Measurements from ENCODE around the gene CAV3.
"Not testable (repeated sequence)": the region's sequence is repeated elsewhere in the genome, so short reads cannot be mapped to it uniquely, and the experiment has no call there.

CAV3 gene

DNA sequence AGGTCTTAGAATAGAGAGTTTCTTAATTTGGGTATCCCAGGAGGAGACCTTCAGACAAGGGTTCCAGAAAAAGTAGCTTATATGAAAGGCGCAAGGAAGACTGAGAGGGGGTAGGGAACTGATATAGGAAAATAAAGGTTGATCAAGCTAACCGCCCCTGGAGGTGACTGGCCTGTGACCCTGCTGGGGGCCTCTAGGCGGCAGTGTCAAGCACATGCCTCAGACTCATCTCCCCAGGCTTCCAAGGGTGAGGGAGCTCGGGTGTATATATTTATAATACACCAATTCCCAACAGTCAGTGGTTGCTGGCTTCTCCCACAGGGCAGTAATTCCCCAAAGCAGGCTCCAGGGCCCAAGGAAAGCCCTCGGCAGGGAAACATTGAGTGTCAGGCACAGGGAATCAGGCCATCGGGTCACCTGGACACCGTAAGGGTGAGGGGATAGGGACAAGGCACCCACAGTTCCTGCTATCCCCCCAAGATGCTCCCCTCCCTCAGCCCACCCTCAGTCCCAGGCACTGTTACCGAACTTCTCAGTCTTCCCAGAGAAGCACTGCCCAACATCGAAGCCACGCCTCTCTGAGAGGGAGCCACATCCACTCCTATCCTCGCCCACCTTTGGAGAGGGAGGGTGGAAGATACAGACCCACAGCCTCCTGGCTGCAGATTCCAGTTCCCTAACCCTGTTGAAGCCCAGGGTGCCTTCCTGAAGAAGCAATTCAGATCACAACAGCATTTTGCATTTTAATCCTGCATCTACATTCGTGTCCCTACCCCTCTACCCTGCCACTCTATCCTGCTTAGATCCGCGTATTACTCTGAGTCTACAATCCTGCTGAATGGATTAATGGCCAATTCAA is 19.5 kb upstream of the CAV3 start:
- Histone ChIP-seq H3K36me3 (ENCODE audit: control insufficient read depth in 1 of 2, insufficient read depth in 2 of 2, low read length in 2 of 2) (no peaks in the 10 kb centered on the region), H3K4me3 (ENCODE audit: low read depth in 1 of 2, low read length in 2 of 2) (no peak overlapping the region), H3K9ac (ENCODE audit: low read depth in 1 of 2, low read length in 2 of 2) (no peak overlapping the region), H3K9me3 (ENCODE audit: control insufficient read depth in 1 of 2, low read length in 2 of 2) (no peaks in the 10 kb centered on the region), H3K27ac (ENCODE audit: low read depth, low read length) (no peak overlapping the region), H3K27me3 (ENCODE audit: control insufficient read depth in 1 of 2, insufficient read depth in 2 of 2, low read length in 2 of 2) (no peaks in the 10 kb centered on the region), H3K4me1 (ENCODE audit: control insufficient read depth in 1 of 2, insufficient read depth in 2 of 2, low read length in 2 of 2) (no peaks in the 10 kb centered on the region)

GRCh38 chr3:8715757-8716156 is 17.8 kb upstream of the CAV3 start:
- H3K27ac ChIP-seq (ENCODE audit: low read depth, low read length); H3K9ac ChIP-seq (ENCODE audit: low read depth in 1 of 2, low read length in 2 of 2); H3K36me3 ChIP-seq (ENCODE audit: control insufficient read depth in 1 of 2, insufficient read depth in 2 of 2, low read length in 2 of 2); H3K4me1 ChIP-seq (ENCODE audit: control insufficient read depth in 1 of 2, insufficient read depth in 2 of 2, low read length in 2 of 2); H3K4me3 ChIP-seq (ENCODE audit: low read depth in 1 of 2, low read length in 2 of 2); H3K27me3 ChIP-seq (ENCODE audit: control insufficient read depth in 1 of 2, insufficient read depth in 2 of 2, low read length in 2 of 2); H3K9me3 ChIP-seq (ENCODE audit: control insufficient read depth in 1 of 2, low read length in 2 of 2): not testable (repeated sequence)

GRCh38 chr3:8722808-8723207 is 10.8 kb upstream of the CAV3 start:
- Histone ChIP-seq H3K9ac (ENCODE audit: low read depth in 1 of 2, low read length in 2 of 2) (no peak overlapping the region), H3K27ac (ENCODE audit: low read depth, low read length) (no peak overlapping the region), H3K9me3 (ENCODE audit: control insufficient read depth in 1 of 2, low read length in 2 of 2) (peaks cover 0 to 2% of the 10 kb centered on the region in 2 donors), H3K27me3 (ENCODE audit: control insufficient read depth in 1 of 2, insufficient read depth in 2 of 2, low read length in 2 of 2) (no peaks in the 10 kb centered on the region), H3K4me1 (ENCODE audit: control insufficient read depth in 1 of 2, insufficient read depth in 2 of 2, low read length in 2 of 2) (no peaks in the 10 kb centered on the region), H3K36me3 (ENCODE audit: control insufficient read depth in 1 of 2, insufficient read depth in 2 of 2, low read length in 2 of 2) (no peaks in the 10 kb centered on the region), H3K4me3 (ENCODE audit: low read depth in 1 of 2, low read length in 2 of 2) (no peak overlapping the region)

GRCh38 chr3:8723612-8724011 is 10.0 kb upstream of the CAV3 start:
- Histone ChIP-seq H3K9me3 (ENCODE audit: control insufficient read depth in 1 of 2, low read length in 2 of 2) (peaks cover 0 to 2% of the 10 kb centered on the region in 2 donors), H3K9ac (ENCODE audit: low read depth in 1 of 2, low read length in 2 of 2) (no peak overlapping the region), H3K4me1 (ENCODE audit: control insufficient read depth in 1 of 2, insufficient read depth in 2 of 2, low read length in 2 of 2) (no peaks in the 10 kb centered on the region), H3K36me3 (ENCODE audit: control insufficient read depth in 1 of 2, insufficient read depth in 2 of 2, low read length in 2 of 2) (no peaks in the 10 kb centered on the region), H3K27me3 (ENCODE audit: control insufficient read depth in 1 of 2, insufficient read depth in 2 of 2, low read length in 2 of 2) (no peaks in the 10 kb centered on the region), H3K27ac (ENCODE audit: low read depth, low read length) (no peak overlapping the region), H3K4me3 (ENCODE audit: low read depth in 1 of 2, low read length in 2 of 2) (no peak overlapping the region)

GRCh38 chr3:8724108-8724752 is 9.4 kb upstream of the CAV3 start:
- no peaks in the 10 kb centered on the region for H3K36me3 ChIP-seq (ENCODE audit: control insufficient read depth in 1 of 2, insufficient read depth in 2 of 2, low read length in 2 of 2)
- no peak overlapping the region for H3K4me3 ChIP-seq (ENCODE audit: low read depth in 1 of 2, low read length in 2 of 2)
- no peak overlapping the region for H3K9ac ChIP-seq (ENCODE audit: low read depth in 1 of 2, low read length in 2 of 2)
- peaks cover 0 to 2% of the 10 kb centered on the region in 2 donors for H3K9me3 ChIP-seq (ENCODE audit: control insufficient read depth in 1 of 2, low read length in 2 of 2)
- H3K27me3 ChIP-seq (ENCODE audit: control insufficient read depth in 1 of 2, insufficient read depth in 2 of 2, low read length in 2 of 2): no peaks in the 10 kb centered on the region
- no peak overlapping the region for H3K27ac ChIP-seq (ENCODE audit: low read depth, low read length)
- no peaks in the 10 kb centered on the region for H3K4me1 ChIP-seq (ENCODE audit: control insufficient read depth in 1 of 2, insufficient read depth in 2 of 2, low read length in 2 of 2)

- H3K4me3 ChIP-seq (ENCODE audit: low read depth in 1 of 2, low read length in 2 of 2): no peak overlapping the region
- no peaks in the 10 kb centered on the region for H3K27me3 ChIP-seq (ENCODE audit: control insufficient read depth in 1 of 2, insufficient read depth in 2 of 2, low read length in 2 of 2)
- H3K36me3 ChIP-seq (ENCODE audit: control insufficient read depth in 1 of 2, insufficient read depth in 2 of 2, low read length in 2 of 2): no peaks in the 10 kb centered on the region
- peaks cover 0 to 2% of the 10 kb centered on the region in 2 donors for H3K9me3 ChIP-seq (ENCODE audit: control insufficient read depth in 1 of 2, low read length in 2 of 2)
- H3K4me1 ChIP-seq (ENCODE audit: control insufficient read depth in 1 of 2, insufficient read depth in 2 of 2, low read length in 2 of 2): no peaks in the 10 kb centered on the region
- no peak overlapping the region for H3K27ac ChIP-seq (ENCODE audit: low read depth, low read length)
- H3K9ac ChIP-seq (ENCODE audit: low read depth in 1 of 2, low read length in 2 of 2): no peak overlapping the region
Measured at GRCh38 chr3:8727605-8728512, 5.7 kb upstream of the CAV3 start.

GRCh38 chr3:8729479-8729878 is 4.1 kb upstream of the CAV3 start:
- no peaks in the 10 kb centered on the region for H3K36me3 ChIP-seq (ENCODE audit: control insufficient read depth in 1 of 2, insufficient read depth in 2 of 2, low read length in 2 of 2)
- peaks cover 0 to 2% of the 10 kb centered on the region in 2 donors for H3K9me3 ChIP-seq (ENCODE audit: control insufficient read depth in 1 of 2, low read length in 2 of 2)
- H3K4me1 ChIP-seq (ENCODE audit: control insufficient read depth in 1 of 2, insufficient read depth in 2 of 2, low read length in 2 of 2): no peaks in the 10 kb centered on the region
- H3K4me3 ChIP-seq (ENCODE audit: low read depth in 1 of 2, low read length in 2 of 2): no peak overlapping the region
- H3K27ac ChIP-seq (ENCODE audit: low read depth, low read length): no peak overlapping the region
- no peaks in the 10 kb centered on the region for H3K27me3 ChIP-seq (ENCODE audit: control insufficient read depth in 1 of 2, insufficient read depth in 2 of 2, low read length in 2 of 2)
- H3K9ac ChIP-seq (ENCODE audit: low read depth in 1 of 2, low read length in 2 of 2): no peak overlapping the region

GRCh38 chr3:8730656-8731055 is 2.9 kb upstream of the CAV3 start:
- no peak overlapping the region for H3K27ac ChIP-seq (ENCODE audit: low read depth, low read length)
- H3K9me3 ChIP-seq (ENCODE audit: control insufficient read depth in 1 of 2, low read length in 2 of 2): peaks cover 0 to 2% of the 10 kb centered on the region in 2 donors
- no peaks in the 10 kb centered on the region for H3K36me3 ChIP-seq (ENCODE audit: control insufficient read depth in 1 of 2, insufficient read depth in 2 of 2, low read length in 2 of 2)
- no peak overlapping the region for H3K4me3 ChIP-seq (ENCODE audit: low read depth in 1 of 2, low read length in 2 of 2)
- no peaks in the 10 kb centered on the region for H3K4me1 ChIP-seq (ENCODE audit: control insufficient read depth in 1 of 2, insufficient read depth in 2 of 2, low read length in 2 of 2)
- H3K27me3 ChIP-seq (ENCODE audit: control insufficient read depth in 1 of 2, insufficient read depth in 2 of 2, low read length in 2 of 2): no peaks in the 10 kb centered on the region
- H3K9ac ChIP-seq (ENCODE audit: low read depth in 1 of 2, low read length in 2 of 2): no peak overlapping the region

DNA sequence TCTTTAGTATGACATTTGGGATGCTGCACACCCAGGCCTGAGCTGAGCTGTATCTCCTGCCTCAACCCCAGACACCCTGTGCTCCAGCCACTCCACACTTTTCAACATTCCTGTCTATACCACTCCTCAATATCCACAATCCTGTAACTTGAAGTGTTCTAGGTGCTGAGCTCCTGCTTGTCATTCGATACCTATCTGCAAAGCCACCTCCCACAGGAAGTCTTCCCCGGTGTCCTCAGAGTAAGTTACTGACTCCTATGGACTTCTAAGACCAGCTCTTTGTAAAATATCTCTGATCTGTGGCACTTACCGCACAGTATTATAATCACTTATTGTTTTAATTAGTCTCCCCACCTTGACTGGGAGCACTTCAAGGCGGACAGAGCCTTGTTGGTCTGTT is 1.2 kb upstream of the CAV3 start:
- no peak overlapping the region for H3K9ac ChIP-seq (ENCODE audit: low read depth in 1 of 2, low read length in 2 of 2)
- H3K27ac ChIP-seq (ENCODE audit: low read depth, low read length): no peak overlapping the region
- no peak overlapping the region for H3K4me3 ChIP-seq (ENCODE audit: low read depth in 1 of 2, low read length in 2 of 2)

More for the DNA sequence above, 1.2 kb upstream of the CAV3 start:
- no peaks in the 10 kb centered on the region for H3K4me1 ChIP-seq (ENCODE audit: control insufficient read depth in 1 of 2, insufficient read depth in 2 of 2, low read length in 2 of 2)
- H3K36me3 ChIP-seq (ENCODE audit: control insufficient read depth in 1 of 2, insufficient read depth in 2 of 2, low read length in 2 of 2): no peaks in the 10 kb centered on the region
- no peaks in the 10 kb centered on the region for H3K9me3 ChIP-seq (ENCODE audit: control insufficient read depth in 1 of 2, low read length in 2 of 2)
- no peaks in the 10 kb centered on the region for H3K27me3 ChIP-seq (ENCODE audit: control insufficient read depth in 1 of 2, insufficient read depth in 2 of 2, low read length in 2 of 2)
